OCI-LY3 (cell line): ENCODE results near the gene OMA1.

Experiments used
- EZH2phosphoT487 ChIP-seq: fragments of 200-600 bp; shearing (Covaris generic); IDR thresholded peaks from 2 replicates; pipeline ENCODE4 v1.6.1; 2018; ENCODE audit warnings: antibody characterized with exemption, mixed run types, low read depth
- TF ChIP-seq, protein P1 (sequence below): fragments of 200-600, 300-600 bp; sonication (generic); IDR thresholded peaks from 2 replicates; pipeline ENCODE4 v1.5.1; 2014; ENCODE audit warnings: antibody characterized with exemption, low read length, low read depth

- TF ChIP-seq, protein P1, sequence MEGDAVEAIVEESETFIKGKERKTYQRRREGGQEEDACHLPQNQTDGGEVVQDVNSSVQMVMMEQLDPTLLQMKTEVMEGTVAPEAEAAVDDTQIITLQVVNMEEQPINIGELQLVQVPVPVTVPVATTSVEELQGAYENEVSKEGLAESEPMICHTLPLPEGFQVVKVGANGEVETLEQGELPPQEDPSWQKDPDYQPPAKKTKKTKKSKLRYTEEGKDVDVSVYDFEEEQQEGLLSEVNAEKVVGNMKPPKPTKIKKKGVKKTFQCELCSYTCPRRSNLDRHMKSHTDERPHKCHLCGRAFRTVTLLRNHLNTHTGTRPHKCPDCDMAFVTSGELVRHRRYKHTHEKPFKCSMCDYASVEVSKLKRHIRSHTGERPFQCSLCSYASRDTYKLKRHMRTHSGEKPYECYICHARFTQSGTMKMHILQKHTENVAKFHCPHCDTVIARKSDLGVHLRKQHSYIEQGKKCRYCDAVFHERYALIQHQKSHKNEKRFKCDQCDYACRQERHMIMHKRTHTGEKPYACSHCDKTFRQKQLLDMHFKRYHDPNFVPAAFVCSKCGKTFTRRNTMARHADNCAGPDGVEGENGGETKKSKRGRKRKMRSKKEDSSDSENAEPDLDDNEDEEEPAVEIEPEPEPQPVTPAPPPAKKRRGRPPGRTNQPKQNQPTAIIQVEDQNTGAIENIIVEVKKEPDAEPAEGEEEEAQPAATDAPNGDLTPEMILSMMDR: no peak
- TF ChIP-seq EZH2phosphoT487: no peak
Observed at GRCh38 chr1:58457023-58457635, 89.4 kb downstream of the OMA1 start.
